Fibroblast of skin of left quadriceps (primary cell): Measurements from ENCODE around the gene ASMTL.
"Not testable (repeated sequence)": the region's sequence is repeated elsewhere in the genome, so short reads cannot be mapped to it uniquely, and the experiment has no call there.

Experiments used
- DNase-seq, 2 experiments: peaks; one replicate each; pipeline ENCODE4 v3.0.0-alpha.2; 2013; ENCODE audit warnings: low read depth in 2 of 2

Gene ASMTL

DNA sequence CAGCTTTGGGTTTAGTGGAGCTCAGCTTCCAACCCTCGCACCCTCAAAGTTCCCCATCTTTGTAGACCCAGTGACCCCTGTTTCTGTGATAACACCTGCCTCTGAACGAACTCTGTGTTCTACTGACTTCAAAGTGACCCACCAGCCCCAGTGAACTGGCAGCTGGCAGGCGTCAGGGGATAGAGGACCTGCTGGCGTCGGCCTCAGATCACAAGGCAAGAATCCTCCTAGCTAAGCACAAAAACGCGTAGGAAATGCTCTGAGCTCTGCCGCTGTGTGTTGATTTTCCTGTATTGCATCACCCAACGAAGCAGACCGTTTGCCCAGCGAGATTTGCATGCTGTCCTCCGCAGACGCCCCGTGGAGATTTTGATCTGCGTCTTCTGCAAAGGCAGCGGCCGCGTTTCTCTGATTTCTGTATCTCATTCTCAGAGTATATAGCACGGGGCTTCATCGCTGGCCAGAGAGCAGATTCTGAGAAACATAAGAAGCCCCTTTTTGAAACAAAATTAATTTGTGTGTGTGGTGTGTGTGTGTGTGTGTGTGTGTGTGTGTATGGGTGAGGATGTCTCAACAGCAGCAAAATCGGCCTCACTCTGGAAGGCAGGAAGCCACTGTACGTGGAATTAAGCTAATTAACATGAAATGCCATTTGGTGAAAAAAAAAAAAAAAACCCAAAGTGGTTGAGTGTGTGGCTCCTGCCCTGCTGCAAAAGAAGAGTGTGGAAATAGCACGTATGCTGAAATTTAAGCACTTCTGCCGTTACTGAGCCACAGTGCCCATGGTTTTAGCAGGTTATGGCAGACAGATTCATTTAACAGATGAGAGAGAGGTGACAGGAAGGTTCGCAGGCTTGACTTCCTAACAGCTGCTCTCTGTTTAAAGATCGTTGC lies 29.2 kb upstream of the ASMTL start:
- peak; percentile 70 to 71 for DNase-seq

- DNase-seq: no peak
These were observed 27.5 kb upstream of the ASMTL start for GRCh38 chrX:1480082-1480785.

DNA sequence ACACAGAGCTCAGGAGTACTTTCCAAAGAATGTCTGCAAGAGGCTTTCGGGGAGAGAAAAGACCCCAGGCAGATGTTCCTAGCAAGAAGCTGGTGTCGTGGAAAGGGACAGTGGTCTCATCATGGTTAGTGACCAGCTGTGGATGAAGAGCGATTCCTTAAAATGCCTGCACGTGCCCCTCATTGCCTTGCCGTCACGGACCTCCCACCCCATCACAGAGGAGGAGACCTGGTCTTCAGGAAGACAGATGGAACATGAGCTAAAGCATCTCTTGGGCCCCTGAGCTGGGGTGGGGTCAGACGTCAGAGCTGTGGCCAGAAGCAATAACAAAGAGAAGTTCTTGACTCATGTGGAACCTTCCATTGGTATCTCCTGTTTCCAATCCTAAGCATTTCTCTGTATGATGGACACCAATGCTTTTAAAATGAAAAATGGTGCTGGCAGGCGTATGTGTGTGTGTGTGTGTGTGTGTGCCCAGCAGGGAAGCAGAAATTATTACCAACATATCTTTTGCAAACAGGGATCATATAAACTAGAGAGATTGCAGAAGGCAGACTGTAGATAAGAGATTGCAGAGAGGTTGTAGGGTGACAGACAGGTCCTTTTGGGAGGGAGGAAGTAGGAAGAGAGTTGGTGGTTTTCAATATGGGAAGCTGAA lies 25.2 kb upstream of the ASMTL start:
- DNase-seq: no peak

- no peak for DNase-seq
These were observed 24.5 kb upstream of the ASMTL start for GRCh38 chrX:1477229-1477628.

GRCh38 chrX:1476682-1477081 lies 24.0 kb upstream of the ASMTL start:
- no peak for DNase-seq

DNA sequence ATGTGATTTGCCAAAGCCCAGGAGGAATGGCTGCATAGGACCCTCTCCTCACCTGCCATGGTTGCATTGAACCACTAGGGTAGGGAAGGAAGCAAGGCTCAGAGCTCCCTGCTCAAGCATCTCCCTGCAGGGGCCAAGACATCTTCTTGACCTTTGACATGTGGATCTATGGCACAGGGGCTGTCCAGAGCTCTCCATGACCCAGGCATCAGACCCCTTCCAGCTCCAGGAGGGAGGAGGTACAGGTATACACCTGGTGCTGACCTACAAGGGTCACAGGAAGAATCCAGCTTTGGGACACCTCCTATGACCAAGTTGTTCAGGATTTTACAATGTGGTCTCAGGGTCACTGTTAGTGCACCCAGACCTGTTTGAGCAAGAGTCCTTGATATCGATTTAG lies 23.2 kb upstream of the ASMTL start:
- DNase-seq: no peak

DNA sequence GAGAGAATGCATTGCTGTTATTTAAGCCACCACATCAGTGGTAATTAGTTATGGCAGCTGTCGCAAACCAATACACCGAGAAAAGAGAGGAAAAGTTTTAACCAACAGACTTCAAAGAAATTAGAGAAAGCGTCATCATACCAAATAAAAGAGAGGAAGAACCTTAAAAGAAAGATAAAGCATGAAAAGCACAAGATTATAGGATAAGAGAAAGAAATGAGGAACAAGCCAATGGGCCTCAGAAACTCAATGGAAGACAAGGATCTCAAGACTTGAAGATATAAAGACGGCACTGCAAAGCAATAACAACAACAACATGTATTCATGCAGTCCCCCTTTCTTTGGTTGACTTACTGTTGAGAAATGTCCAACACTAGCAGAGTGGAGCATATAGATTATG lies 22.8 kb upstream of the ASMTL start:
- DNase-seq: no peak

- DNase-seq: not testable (repeated sequence)
These were observed 21.9 kb upstream of the ASMTL start for GRCh38 chrX:1474593-1474992.

GRCh38 chrX:1472975-1473374 lies 20.3 kb upstream of the ASMTL start:
- no peak for DNase-seq

DNA sequence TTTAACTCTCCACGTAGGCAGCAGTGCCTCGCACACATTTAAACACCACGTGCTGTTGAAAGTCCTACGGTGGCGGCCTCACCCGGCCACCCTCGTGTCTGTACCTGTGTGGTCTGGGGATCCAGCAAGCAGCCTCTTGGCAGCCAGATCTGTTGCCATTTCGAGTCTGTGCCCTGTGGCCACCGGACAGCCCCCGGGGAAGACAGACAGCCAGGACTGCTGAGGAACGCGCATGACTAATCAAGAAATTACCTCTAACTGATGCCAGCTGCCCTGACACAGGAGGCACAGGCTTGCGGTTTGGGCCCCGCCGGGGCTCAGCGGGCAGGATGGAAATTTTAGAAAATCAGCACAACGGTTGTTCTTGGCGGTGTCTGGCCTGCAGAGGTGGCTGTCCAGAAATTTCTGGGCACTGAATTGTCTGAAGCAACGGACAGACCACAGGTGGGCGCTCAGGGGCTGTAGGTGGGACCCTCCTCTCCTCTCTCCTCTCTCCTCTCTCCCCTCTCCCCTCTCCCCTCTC lies 15.6 kb upstream of the ASMTL start:
- no peak for DNase-seq

DNA sequence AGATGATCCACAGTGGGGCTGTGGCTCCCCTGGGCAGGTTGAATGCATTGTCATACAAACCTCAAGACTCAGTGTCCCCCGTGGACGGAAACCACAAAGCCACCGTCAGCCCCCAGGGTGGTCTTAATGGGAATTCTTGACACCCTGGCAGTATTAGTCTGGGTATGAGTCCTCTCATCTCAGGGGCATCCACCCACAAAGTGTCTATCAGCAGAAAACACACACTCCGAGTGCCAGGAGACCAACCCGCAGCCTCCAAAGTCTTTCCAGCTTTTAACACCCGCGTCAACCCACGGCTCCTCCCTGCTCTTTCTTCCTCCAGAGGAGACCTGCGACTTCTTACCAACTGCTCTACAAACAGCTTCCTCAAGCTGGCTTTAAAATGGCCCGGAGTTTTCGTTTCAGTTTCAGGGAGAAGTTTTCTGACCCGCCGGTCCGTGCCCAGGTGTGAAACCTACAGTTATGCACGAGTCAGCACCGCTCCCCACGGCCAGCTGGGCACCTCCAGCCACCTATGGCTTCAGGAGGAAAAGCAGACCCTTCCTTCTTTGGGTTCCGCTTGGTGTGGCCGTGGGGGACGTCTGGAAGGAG lies 14.4 kb upstream of the ASMTL start:
- no peak for DNase-seq

DNA sequence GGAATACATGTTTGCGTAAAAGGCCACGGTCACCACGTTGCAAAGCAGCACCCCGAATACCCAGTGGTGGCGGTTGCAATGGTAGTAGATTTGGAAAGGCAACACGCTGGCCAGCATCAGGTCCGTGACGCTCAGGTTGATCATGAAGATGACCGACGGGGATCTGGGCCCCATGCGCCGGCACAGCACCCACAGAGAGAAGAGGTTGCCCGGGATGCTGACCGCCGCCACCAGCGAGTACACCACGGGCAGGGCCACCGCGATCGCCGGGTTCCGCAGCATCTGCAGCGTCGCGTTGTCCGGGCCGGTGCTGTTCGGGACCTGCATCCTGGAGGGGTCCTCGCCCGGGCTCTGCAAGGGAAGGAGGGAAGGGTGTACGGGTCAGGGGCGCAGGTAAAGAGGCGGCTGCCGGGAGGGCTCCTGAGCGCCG lies 13.5 kb upstream of the ASMTL start:
- DNase-seq: no peak

- no peak for DNase-seq
These were observed 12.8 kb upstream of the ASMTL start for GRCh38 chrX:1465286-1466231.

DNA sequence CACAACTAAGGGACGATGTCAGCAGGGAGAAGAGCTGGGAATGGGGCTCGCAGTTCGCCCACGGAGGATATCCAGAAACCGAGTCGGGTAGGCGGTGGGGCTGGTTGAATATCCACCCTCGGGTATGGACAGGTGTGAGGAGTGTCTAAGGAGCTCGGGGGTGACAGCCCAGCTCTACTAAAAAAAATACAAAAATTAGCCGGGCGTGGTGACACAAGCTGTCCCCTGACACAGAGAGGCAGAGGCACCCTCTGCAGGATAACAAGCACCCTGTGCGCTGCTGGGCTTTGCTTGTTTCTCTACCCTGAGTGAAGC lies 12.2 kb upstream of the ASMTL start:
- no peak for DNase-seq

GRCh38 chrX:1464041-1464970 lies 11.6 kb upstream of the ASMTL start:
- no peak for DNase-seq

DNA sequence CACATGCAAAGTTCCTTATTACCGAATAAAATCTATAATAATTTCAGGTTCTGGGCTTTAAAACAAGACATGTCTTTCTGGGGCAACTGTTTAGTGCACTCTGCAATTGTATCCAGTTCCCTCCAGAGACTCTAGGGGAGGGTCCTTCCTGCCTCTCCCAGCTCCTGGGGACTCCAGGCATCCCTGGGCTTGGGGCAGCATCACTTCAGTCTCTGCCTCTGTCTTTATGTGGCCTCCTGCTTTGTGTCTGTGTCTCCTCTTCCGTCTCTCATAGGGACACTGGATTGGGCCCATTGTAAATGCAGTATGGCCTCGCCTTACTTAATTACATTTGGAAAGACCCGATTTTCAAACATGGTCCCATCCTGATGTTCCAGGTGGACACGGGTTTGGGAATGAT lies 10.9 kb upstream of the ASMTL start:
- no peak for DNase-seq

DNA sequence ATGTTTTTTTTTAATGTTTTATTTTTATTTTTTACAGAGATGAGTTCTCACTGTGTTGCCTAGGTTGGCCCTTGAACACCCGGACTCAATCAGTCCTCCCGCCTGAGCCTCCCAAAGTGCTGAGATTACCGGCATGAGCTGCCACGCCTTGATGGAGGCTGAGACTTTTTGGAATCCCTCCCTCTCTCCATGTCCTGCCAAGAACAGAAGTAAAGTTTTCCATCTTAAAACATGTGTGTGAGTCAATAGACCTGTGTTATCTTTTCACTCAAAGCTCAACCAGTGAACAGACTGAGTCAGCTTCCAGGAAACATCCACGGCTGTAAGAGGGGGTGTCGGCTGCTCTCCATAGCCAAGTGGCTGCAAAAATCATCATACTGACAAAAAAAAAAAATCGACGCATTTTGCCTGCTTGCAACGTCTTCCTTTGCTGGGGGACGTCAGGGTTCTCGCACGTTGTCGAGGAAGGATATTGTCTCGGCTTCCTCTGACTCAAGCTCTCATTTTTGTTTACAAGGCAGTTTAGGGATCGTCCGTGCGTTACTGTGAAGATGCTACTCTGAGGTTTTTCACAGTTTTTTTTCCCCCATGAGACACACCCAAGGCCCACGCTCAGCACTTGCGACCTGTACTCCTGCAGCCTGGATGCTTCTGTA lies 10.0 kb upstream of the ASMTL start:
- DNase-seq: no peak

DNA sequence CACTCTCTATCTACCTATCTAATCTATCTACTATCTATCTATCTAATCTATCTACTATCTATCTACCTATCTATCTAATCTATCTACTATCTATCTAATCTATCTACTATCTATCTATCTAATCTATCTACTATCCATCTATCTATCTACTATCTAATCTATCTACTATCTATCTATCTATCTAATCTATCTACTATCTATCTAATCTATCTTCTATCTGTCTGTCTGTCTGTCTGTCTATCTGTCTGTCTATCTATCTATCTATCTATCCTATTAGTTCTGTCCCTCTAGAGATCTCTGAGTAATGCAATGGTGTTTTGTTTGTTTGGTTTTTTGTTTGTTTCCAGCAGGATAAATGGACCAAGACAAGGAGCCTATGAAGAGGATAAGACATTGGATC lies 9.4 kb upstream of the ASMTL start:
- DNase-seq: no peak

GRCh38 chrX:1455948-1456280 lies 3.2 kb upstream of the ASMTL start:
- DNase-seq: no peak
